PFSK-1 (cell line): ENCODE measurements around the gene KDM6A.

Experiments
- FOXP2 ChIP-seq: optimal IDR thresholded peaks from 2 replicates; pipeline ENCODE3; 2011; ENCODE audit warnings: borderline replicate concordance, control low read depth, inconsistent platforms; ENCODE audit not compliant: insufficient read depth; ENCODE audit errors: extremely low read length, extremely low read depth
- POLR2AphosphoS5 ChIP-seq: IDR thresholded peaks from 2 replicates; pipeline ENCODE4 v1.6.1; 2012; ENCODE audit warnings: low read depth, mild to moderate bottlenecking, control low read depth, low read length, moderate library complexity
- REST ChIP-seq, 2 experiments: IDR thresholded peaks; 2 replicates each; pipeline versions ENCODE4 v1.6.1 to v1.8.0; 2011 to 2012; ENCODE audit warnings: low read depth in 2 of 2, low read length in 2 of 2, control low read depth in 1 of 2, inconsistent platforms in 1 of 2, mild to moderate bottlenecking in 1 of 2, moderate library complexity in 1 of 2; ENCODE audit not compliant: insufficient read depth in 1 of 2
- SIN3A ChIP-seq: IDR thresholded peaks from 2 replicates; pipeline ENCODE4 v1.6.1; 2012; ENCODE audit warnings: mild to moderate bottlenecking, low read length, moderate library complexity, borderline replicate concordance; ENCODE audit not compliant: insufficient read depth
- TAF1 ChIP-seq: IDR thresholded peaks from 2 replicates; pipeline ENCODE4 v1.6.1; 2012; ENCODE audit warnings: low read length, control low read depth, borderline replicate concordance; ENCODE audit not compliant: insufficient read depth

KDM6A gene

GRCh38 chrX:44971674-44972073 is 98.7 kb downstream of the KDM6A start:
- TF ChIP-seq SIN3A: no peak
- no peak for TF ChIP-seq TAF1
- TF ChIP-seq REST (IDR thresholded peaks at IDR 0.05; ENCODE audit: insufficient read depth in 1 of 2, low read depth in 2 of 2, low read length in 2 of 2): no peak
- TF ChIP-seq FOXP2: no peak
- no peak for TF ChIP-seq POLR2AphosphoS5

GRCh38 chrX:44972132-44972531 is 99.1 kb downstream of the KDM6A start:
- no peak for TF ChIP-seq TAF1
- TF ChIP-seq FOXP2: no peak
- no peak for TF ChIP-seq REST (IDR thresholded peaks at IDR 0.05; ENCODE audit: insufficient read depth in 1 of 2, low read depth in 2 of 2, low read length in 2 of 2)
- TF ChIP-seq SIN3A: no peak
- no peak for TF ChIP-seq POLR2AphosphoS5

GRCh38 chrX:44973420-44973932 is 100.5 kb downstream of the KDM6A start:
- TF ChIP-seq TAF1 (no peak), SIN3A (no peak), REST (IDR thresholded peaks at IDR 0.05; ENCODE audit: insufficient read depth in 1 of 2, low read depth in 2 of 2, low read length in 2 of 2) (no peak), POLR2AphosphoS5 (no peak), FOXP2 (no peak)

GRCh38 chrX:44974451-44974850 is 101.5 kb downstream of the KDM6A start:
- TF ChIP-seq SIN3A: no peak
- TF ChIP-seq POLR2AphosphoS5: no peak
- TF ChIP-seq REST (IDR thresholded peaks at IDR 0.05; ENCODE audit: insufficient read depth in 1 of 2, low read depth in 2 of 2, low read length in 2 of 2): no peak
- no peak for TF ChIP-seq TAF1
- no peak for TF ChIP-seq FOXP2

- TF ChIP-seq POLR2AphosphoS5: no peak
- no peak for TF ChIP-seq TAF1
- no peak for TF ChIP-seq FOXP2
- no peak for TF ChIP-seq REST (IDR thresholded peaks at IDR 0.05; ENCODE audit: insufficient read depth in 1 of 2, low read depth in 2 of 2, low read length in 2 of 2)
- TF ChIP-seq SIN3A: no peak
Measured at GRCh38 chrX:44975666-44976263, 102.8 kb downstream of the KDM6A start.
